Hepatic stellate cell (primary cell): ENCODE results near the gene BEX4.

Experiments
- DNase-seq: peaks from one replicate; pipeline ENCODE4 v3.0.0; 2011; ENCODE audit warnings: low spot score

BEX4 gene

GRCh38 chrX:103240155-103240554, 25.2 kb downstream of the BEX4 start:
- DNase-seq, result no peak

GRCh38 chrX:103248553-103248952, 33.6 kb downstream of the BEX4 start:
- DNase-seq, result peak; percentile 11

- no peak for DNase-seq
These were observed 34.9 kb downstream of the BEX4 start for GRCh38 chrX:103249805-103250204.

- DNase-seq, result no peak
These were observed 36.1 kb downstream of the BEX4 start for GRCh38 chrX:103250977-103251376.

- no peak for DNase-seq
These were observed 38.7 kb downstream of the BEX4 start for GRCh38 chrX:103253608-103254007.

GRCh38 chrX:103254171-103254824, 39.4 kb downstream of the BEX4 start:
- peak; percentile 12 for DNase-seq

GRCh38 chrX:103254921-103255493, 40.1 kb downstream of the BEX4 start, which contains the start of gene TCEAL8:
TCEAL8 (minus strand) TSS chrX:103255155; CDS start chrX:103253979, 1,176 bp downstream.
- DNase-seq, result peak; percentile 43

- DNase-seq, result no peak
These were observed 41.7 kb downstream of the BEX4 start for GRCh38 chrX:103256651-103257050.

GRCh38 chrX:103258275-103258674, 43.4 kb downstream of the BEX4 start:
- DNase-seq, result no peak
